ENCODE results near the gene ZSWIM3.

The ZSWIM3 gene

GRCh38 chr20:45905505-45906079, 48.2 kb downstream of the ZSWIM3 start:
- H3K4me3 ChIP-seq (ENCODE audit: low read length) = no peak overlapping the region
- H3K27me3 ChIP-seq (ENCODE audit: insufficient read depth, low read length) = no peaks in the 10 kb centered on the region
- H3K36me3 ChIP-seq (ENCODE audit: insufficient read depth, low read length) = peaks cover 76% of the 10 kb centered on the region
- peaks cover 11% of the 10 kb centered on the region for H3K4me1 ChIP-seq (ENCODE audit: insufficient read depth, low read length)
- H2AFZ ChIP-seq (ENCODE audit: low read depth, low read length) = no peak overlapping the region
- no peaks in the 10 kb centered on the region for H3K9me3 ChIP-seq (ENCODE audit: low read length)

- Histone ChIP-seq H3K4me3 (ENCODE audit: low read length) (no peak overlapping the region), H2AFZ (ENCODE audit: low read depth, low read length) (no peak overlapping the region), H3K36me3 (ENCODE audit: insufficient read depth, low read length) (peaks cover 66% of the 10 kb centered on the region), H3K27me3 (ENCODE audit: insufficient read depth, low read length) (no peaks in the 10 kb centered on the region), H3K4me1 (ENCODE audit: insufficient read depth, low read length) (peaks cover 19% of the 10 kb centered on the region), H3K9me3 (ENCODE audit: low read length) (no peaks in the 10 kb centered on the region)
Observed at GRCh38 chr20:45907219-45907948, 50.0 kb downstream of the ZSWIM3 start.

- Histone ChIP-seq H3K36me3 (ENCODE audit: insufficient read depth, low read length) (peaks cover 60% of the 10 kb centered on the region), H2AFZ (ENCODE audit: low read depth, low read length) (no peak overlapping the region), H3K9me3 (ENCODE audit: low read length) (no peaks in the 10 kb centered on the region)
Observed at GRCh38 chr20:45908084-45908483, 50.7 kb downstream of the ZSWIM3 start.

GRCh38 chr20:45909336-45909808, 52.0 kb downstream of the ZSWIM3 start:
- peaks cover 47% of the 10 kb centered on the region for H3K36me3 ChIP-seq (ENCODE audit: insufficient read depth, low read length)
- no peaks in the 10 kb centered on the region for H3K27me3 ChIP-seq (ENCODE audit: insufficient read depth, low read length)
- H2AFZ ChIP-seq (ENCODE audit: low read depth, low read length) = no peak overlapping the region
- H3K9me3 ChIP-seq (ENCODE audit: low read length) = no peaks in the 10 kb centered on the region
- H3K4me3 ChIP-seq (ENCODE audit: low read length) = no peak overlapping the region
- peaks cover 21% of the 10 kb centered on the region for H3K4me1 ChIP-seq (ENCODE audit: insufficient read depth, low read length)

More at GRCh38 chr20:45908084-45908483, 50.7 kb downstream of the ZSWIM3 start:
- Histone ChIP-seq H3K4me3 (ENCODE audit: low read length) (no peak overlapping the region), H3K4me1 (ENCODE audit: insufficient read depth, low read length) (peaks cover 21% of the 10 kb centered on the region), H3K27me3 (ENCODE audit: insufficient read depth, low read length) (no peaks in the 10 kb centered on the region)

- H3K4me3 ChIP-seq (ENCODE audit: low read length) = peak overlapping the region; percentile 60
Observed at GRCh38 chr20:45909817-45910669, 52.6 kb downstream of the ZSWIM3 start.

GRCh38 chr20:45910670-45911485, 53.5 kb downstream of the ZSWIM3 start:
- Histone ChIP-seq H2AFZ (ENCODE audit: low read depth, low read length) (no peak overlapping the region), H3K36me3 (ENCODE audit: insufficient read depth, low read length) (peaks cover 32% of the 10 kb centered on the region), H3K4me1 (ENCODE audit: insufficient read depth, low read length) (peaks cover 21% of the 10 kb centered on the region), H3K9me3 (ENCODE audit: low read length) (no peaks in the 10 kb centered on the region), H3K4me3 (ENCODE audit: low read length) (peak overlapping the region; percentile 60), H3K27me3 (ENCODE audit: insufficient read depth, low read length) (no peaks in the 10 kb centered on the region)

More at GRCh38 chr20:45909817-45910669, 52.6 kb downstream of the ZSWIM3 start:
- H3K36me3 ChIP-seq (ENCODE audit: insufficient read depth, low read length) = peaks cover 41% of the 10 kb centered on the region
- no peaks in the 10 kb centered on the region for H3K9me3 ChIP-seq (ENCODE audit: low read length)
- H3K27me3 ChIP-seq (ENCODE audit: insufficient read depth, low read length) = no peaks in the 10 kb centered on the region
- no peak overlapping the region for H2AFZ ChIP-seq (ENCODE audit: low read depth, low read length)
- peaks cover 21% of the 10 kb centered on the region for H3K4me1 ChIP-seq (ENCODE audit: insufficient read depth, low read length)

- H3K9me3 ChIP-seq (ENCODE audit: low read length) = no peaks in the 10 kb centered on the region
Observed at GRCh38 chr20:45911486-45912343, 54.3 kb downstream of the ZSWIM3 start, which contains the start of gene PLTP. Gene PLTP, minus strand, starts transcription at chr20:45912155. Its CDS starts 703 bp downstream, at chr20:45911452.

GRCh38 chr20:45912344-45912682, 54.9 kb downstream of the ZSWIM3 start:
- Histone ChIP-seq H3K4me1 (ENCODE audit: insufficient read depth, low read length) (peaks cover 21% of the 10 kb centered on the region), H3K27me3 (ENCODE audit: insufficient read depth, low read length) (no peaks in the 10 kb centered on the region), H2AFZ (ENCODE audit: low read depth, low read length) (peak overlapping the region; percentile 24), H3K4me3 (ENCODE audit: low read length) (peak overlapping the region; percentile 60), H3K9me3 (ENCODE audit: low read length) (no peaks in the 10 kb centered on the region), H3K36me3 (ENCODE audit: insufficient read depth, low read length) (peaks cover 24% of the 10 kb centered on the region)

More at GRCh38 chr20:45911486-45912343, 54.3 kb downstream of the ZSWIM3 start, which contains the start of gene PLTP:
- no peaks in the 10 kb centered on the region for H3K27me3 ChIP-seq (ENCODE audit: insufficient read depth, low read length)
- H3K4me1 ChIP-seq (ENCODE audit: insufficient read depth, low read length) = peaks cover 21% of the 10 kb centered on the region
- H2AFZ ChIP-seq (ENCODE audit: low read depth, low read length) = peak within 1 kb of the TSS; percentile 24
- H3K36me3 ChIP-seq (ENCODE audit: insufficient read depth, low read length) = peaks cover 26% of the 10 kb centered on the region
- H3K4me3 ChIP-seq (ENCODE audit: low read length) = peak within 1 kb of the TSS; percentile 60

GRCh38 chr20:45913116-45913515, 55.7 kb downstream of the ZSWIM3 start:
- Histone ChIP-seq H3K36me3 (ENCODE audit: insufficient read depth, low read length) (peaks cover 16% of the 10 kb centered on the region), H2AFZ (ENCODE audit: low read depth, low read length) (no peak overlapping the region), H3K9me3 (ENCODE audit: low read length) (no peaks in the 10 kb centered on the region), H3K27me3 (ENCODE audit: insufficient read depth, low read length) (no peaks in the 10 kb centered on the region), H3K4me1 (ENCODE audit: insufficient read depth, low read length) (peaks cover 21% of the 10 kb centered on the region), H3K4me3 (ENCODE audit: low read length) (no peak overlapping the region)

GRCh38 chr20:45917790-45918141, 60.4 kb downstream of the ZSWIM3 start:
- H3K27me3 ChIP-seq (ENCODE audit: insufficient read depth, low read length) = no peaks in the 10 kb centered on the region
- H2AFZ ChIP-seq (ENCODE audit: low read depth, low read length) = no peak overlapping the region
- H3K9me3 ChIP-seq (ENCODE audit: low read length) = no peaks in the 10 kb centered on the region
- no peaks in the 10 kb centered on the region for H3K4me1 ChIP-seq (ENCODE audit: insufficient read depth, low read length)
- no peak overlapping the region for H3K4me3 ChIP-seq (ENCODE audit: low read length)
- no peaks in the 10 kb centered on the region for H3K36me3 ChIP-seq (ENCODE audit: insufficient read depth, low read length)

GRCh38 chr20:45918182-45918737, 60.8 kb downstream of the ZSWIM3 start:
- H3K9me3 ChIP-seq (ENCODE audit: low read length) = no peaks in the 10 kb centered on the region
- H3K4me1 ChIP-seq (ENCODE audit: insufficient read depth, low read length) = no peaks in the 10 kb centered on the region
- H3K4me3 ChIP-seq (ENCODE audit: low read length) = no peak overlapping the region
- no peaks in the 10 kb centered on the region for H3K27me3 ChIP-seq (ENCODE audit: insufficient read depth, low read length)
- H3K36me3 ChIP-seq (ENCODE audit: insufficient read depth, low read length) = no peaks in the 10 kb centered on the region
- no peak overlapping the region for H2AFZ ChIP-seq (ENCODE audit: low read depth, low read length)
